ENCODE measurements around the gene CNST.
A peak's percentile ranks its signal among the peaks of the same experiment; 100 is the strongest.
"Not testable (repeated sequence)": the region's sequence is repeated elsewhere in the genome, so short reads cannot be mapped to it uniquely, and the experiment has no call there.

Gene CNST

DNA sequence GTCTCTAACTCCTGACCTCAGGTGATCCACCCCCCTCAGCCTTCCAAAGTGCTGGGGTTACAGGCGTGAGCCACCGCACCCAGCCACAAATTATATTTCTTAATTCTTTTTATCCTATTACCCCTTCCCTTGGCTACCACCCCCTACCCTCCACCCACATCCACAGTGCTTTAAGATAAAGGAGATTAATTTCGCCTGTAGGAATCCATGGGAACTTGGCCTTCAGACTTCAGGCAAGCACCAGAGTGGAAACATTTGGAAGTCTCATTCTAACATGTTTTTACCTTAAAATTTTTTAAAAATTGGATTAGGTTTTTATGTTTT lies 10.4 kb downstream of the CNST start:
- FAIRE-seq (no peak), DNase-seq (ENCODE audit: insufficient read length) (no peak)
- TF ChIP-seq POLR2A (IDR thresholded peaks at IDR 0.05; ENCODE audit: low read depth, low read length) (no peak), POLR2AphosphoS5 (IDR thresholded peaks at IDR 0.05; ENCODE audit: low read depth, low read length) (no peak), TAF1 (IDR thresholded peaks at IDR 0.05; ENCODE audit: borderline replicate concordance, low read depth, low read length) (no peak)

DNA sequence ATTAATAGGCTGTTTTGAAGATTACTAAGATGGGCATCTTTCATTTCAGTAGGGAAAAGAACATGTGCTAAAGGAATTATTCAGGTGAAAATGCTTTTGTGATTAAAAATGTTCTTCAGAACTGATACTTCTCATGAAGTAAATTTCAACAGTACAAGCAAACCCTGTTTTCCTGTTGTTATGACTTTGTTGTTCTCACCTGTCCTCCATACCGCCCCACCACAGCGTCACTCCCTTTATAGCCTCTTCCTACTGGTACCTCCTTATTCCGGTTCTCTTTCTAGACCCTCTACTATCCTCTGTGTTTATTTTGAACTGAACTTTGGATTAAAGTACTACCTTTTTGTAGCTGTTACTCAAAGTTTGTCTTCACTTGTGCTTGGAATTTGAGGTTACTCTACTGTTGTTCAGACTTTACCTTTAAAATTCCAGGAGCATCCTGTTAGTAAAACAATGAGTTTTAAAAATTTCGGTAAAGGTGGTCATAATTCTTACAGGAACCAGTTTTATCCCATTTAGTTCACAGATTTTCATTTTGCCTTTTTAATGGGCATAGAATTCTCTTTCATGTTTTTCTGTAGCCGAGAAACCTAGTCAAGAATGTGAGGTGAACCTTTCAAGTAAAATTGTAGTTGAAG lies 10.9 kb downstream of the CNST start:
- no peak for DNase-seq (ENCODE audit: insufficient read length)
- TF ChIP-seq POLR2A (IDR thresholded peaks at IDR 0.05; ENCODE audit: low read depth, low read length): no peak
- no peak for TF ChIP-seq POLR2AphosphoS5 (IDR thresholded peaks at IDR 0.05; ENCODE audit: low read depth, low read length)
- TF ChIP-seq TAF1 (IDR thresholded peaks at IDR 0.05; ENCODE audit: borderline replicate concordance, low read depth, low read length): no peak
- FAIRE-seq: peak; percentile 84

GRCh38 chr1:246577720-246578106 lies 11.5 kb downstream of the CNST start:
- DNase-seq (ENCODE audit: insufficient read length) (no peak), FAIRE-seq (no peak)
- TF ChIP-seq POLR2A (IDR thresholded peaks at IDR 0.05; ENCODE audit: low read depth, low read length): no peak
- TF ChIP-seq POLR2AphosphoS5 (IDR thresholded peaks at IDR 0.05; ENCODE audit: low read depth, low read length): no peak
- no peak for TF ChIP-seq TAF1 (IDR thresholded peaks at IDR 0.05; ENCODE audit: borderline replicate concordance, low read depth, low read length)

- FAIRE-seq (peak; percentile 46), DNase-seq (ENCODE audit: insufficient read length) (peak; percentile 19)
- TF ChIP-seq TAF1 (IDR thresholded peaks at IDR 0.05; ENCODE audit: borderline replicate concordance, low read depth, low read length) (no peak), POLR2A (IDR thresholded peaks at IDR 0.05; ENCODE audit: low read depth, low read length) (no peak), POLR2AphosphoS5 (IDR thresholded peaks at IDR 0.05; ENCODE audit: low read depth, low read length) (no peak)
Observed at GRCh38 chr1:246579818-246580217, 13.6 kb downstream of the CNST start.

GRCh38 chr1:246580497-246581370 lies 14.5 kb downstream of the CNST start:
- TF ChIP-seq POLR2A (IDR thresholded peaks at IDR 0.05; ENCODE audit: low read depth, low read length): no peak
- no peak for TF ChIP-seq TAF1 (IDR thresholded peaks at IDR 0.05; ENCODE audit: borderline replicate concordance, low read depth, low read length)
- no peak for TF ChIP-seq POLR2AphosphoS5 (IDR thresholded peaks at IDR 0.05; ENCODE audit: low read depth, low read length)
- no peak for FAIRE-seq

DNA sequence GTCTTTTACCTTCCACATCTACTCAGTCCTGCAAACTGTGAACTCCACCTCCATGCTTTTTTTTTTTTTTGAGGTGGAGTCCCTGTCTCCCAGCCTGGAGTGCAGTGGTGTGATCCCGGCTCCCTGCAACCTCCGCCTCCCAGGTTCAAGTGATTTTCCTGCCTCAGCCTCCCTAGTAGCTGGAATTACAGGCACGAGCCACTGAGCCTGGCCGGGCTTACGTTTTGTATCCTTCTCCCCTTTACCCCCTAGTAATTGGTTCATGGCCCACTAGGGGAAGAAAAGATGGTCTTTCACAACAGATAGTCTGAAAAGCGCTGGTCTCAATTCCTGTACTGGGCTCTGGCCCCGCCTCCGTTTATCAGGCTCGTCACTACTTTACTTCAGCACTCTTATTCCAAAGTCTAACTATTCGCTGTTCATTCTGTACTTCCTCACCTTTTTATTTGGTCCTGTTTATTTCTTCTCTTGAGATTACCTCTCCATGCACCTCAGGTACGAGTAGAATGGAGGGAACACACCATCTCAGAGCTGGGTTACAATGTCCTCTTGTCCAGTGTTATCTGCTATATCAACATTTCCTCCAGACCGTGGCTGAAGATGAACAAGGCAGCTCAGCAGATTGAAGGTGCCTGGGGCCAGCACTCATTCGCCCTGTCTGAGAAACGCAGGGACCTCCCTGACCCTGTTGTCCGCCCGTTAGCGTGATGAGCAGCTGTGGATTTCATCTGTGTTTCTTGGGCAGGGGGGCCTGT lies 16.2 kb downstream of the CNST start:
- no peak for FAIRE-seq
- no peak for DNase-seq (ENCODE audit: insufficient read length)
- TF ChIP-seq POLR2A (IDR thresholded peaks at IDR 0.05; ENCODE audit: low read depth, low read length) (no peak), POLR2AphosphoS5 (IDR thresholded peaks at IDR 0.05; ENCODE audit: low read depth, low read length) (no peak)

More at GRCh38 chr1:246580497-246581370, 14.5 kb downstream of the CNST start:
- no peak for DNase-seq (ENCODE audit: insufficient read length)

- DNase-seq (ENCODE audit: insufficient read length): no peak
Observed at GRCh38 chr1:246583056-246583440, 16.8 kb downstream of the CNST start.

DNA sequence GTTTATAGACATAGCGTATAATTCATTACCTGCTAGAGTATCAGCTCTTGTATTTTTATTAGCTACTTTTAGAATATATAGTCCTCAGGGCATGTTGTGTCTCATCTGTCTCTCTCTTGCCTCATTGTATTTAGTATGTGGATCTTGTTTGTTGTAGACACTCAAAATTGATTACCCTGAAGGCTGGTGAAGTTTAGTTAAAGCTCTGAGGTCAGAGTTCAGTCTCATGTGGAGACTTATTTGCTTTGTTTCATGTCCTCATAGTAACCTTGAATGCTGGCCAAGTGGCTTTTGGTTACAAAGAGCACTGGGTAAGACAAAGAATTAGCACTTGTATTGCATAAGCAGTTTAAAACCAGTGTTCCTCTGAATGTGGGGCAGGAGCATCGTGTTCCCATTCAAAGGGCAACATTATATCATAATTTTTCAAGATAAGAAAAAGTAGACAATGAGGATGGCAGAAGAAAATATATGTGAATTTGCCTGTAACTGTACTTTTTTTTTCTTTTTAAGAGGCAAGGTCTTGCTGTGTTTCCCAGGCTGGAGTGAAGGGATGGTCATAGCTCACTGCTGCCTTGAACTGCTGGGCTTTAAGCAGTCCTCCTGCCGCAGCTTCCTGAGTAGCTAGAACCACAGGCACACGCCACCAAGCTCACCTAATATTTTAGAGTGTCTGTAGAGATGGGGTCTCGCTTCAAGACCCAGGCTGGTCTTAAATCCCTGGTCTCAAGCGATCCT lies 17.4 kb downstream of the CNST start:
- FAIRE-seq (no peak), DNase-seq (ENCODE audit: insufficient read length) (no peak)
- TF ChIP-seq POLR2A (IDR thresholded peaks at IDR 0.05; ENCODE audit: low read depth, low read length) (no peak), POLR2AphosphoS5 (IDR thresholded peaks at IDR 0.05; ENCODE audit: low read depth, low read length) (no peak), TAF1 (IDR thresholded peaks at IDR 0.05; ENCODE audit: borderline replicate concordance, low read depth, low read length) (no peak)

More at GRCh38 chr1:246583056-246583440, 16.8 kb downstream of the CNST start:
- TF ChIP-seq TAF1 (IDR thresholded peaks at IDR 0.05; ENCODE audit: borderline replicate concordance, low read depth, low read length) (no peak), POLR2AphosphoS5 (IDR thresholded peaks at IDR 0.05; ENCODE audit: low read depth, low read length) (no peak), POLR2A (IDR thresholded peaks at IDR 0.05; ENCODE audit: low read depth, low read length) (no peak)
- FAIRE-seq: no peak

DNA sequence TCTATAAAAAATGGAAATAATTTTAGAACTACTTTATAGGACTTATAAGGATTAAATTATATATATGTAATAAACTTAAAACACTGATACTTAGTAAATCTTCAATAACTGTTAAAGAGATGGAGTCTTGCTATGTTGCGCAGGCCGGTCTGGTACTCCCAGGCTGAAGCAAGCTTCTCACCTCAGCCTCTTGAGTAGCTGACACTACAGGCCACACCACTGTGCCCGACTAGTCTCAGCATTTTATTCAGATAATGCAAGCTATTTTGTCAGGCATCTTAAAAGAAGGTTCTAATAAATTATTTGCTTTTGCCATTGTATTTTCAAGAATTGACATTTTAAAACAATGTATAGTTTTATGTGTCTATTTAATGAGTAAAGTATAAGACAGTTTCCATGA lies 20.8 kb downstream of the CNST start:
- FAIRE-seq (no peak), DNase-seq (ENCODE audit: insufficient read length) (no peak)
- TF ChIP-seq POLR2A (IDR thresholded peaks at IDR 0.05; ENCODE audit: low read depth, low read length) (no peak), POLR2AphosphoS5 (IDR thresholded peaks at IDR 0.05; ENCODE audit: low read depth, low read length) (no peak), TAF1 (IDR thresholded peaks at IDR 0.05; ENCODE audit: borderline replicate concordance, low read depth, low read length) (no peak)

GRCh38 chr1:246587606-246588005 lies 21.4 kb downstream of the CNST start:
- FAIRE-seq: no peak
- DNase-seq (ENCODE audit: insufficient read length): no peak
- TF ChIP-seq POLR2AphosphoS5 (IDR thresholded peaks at IDR 0.05; ENCODE audit: low read depth, low read length) (no peak), POLR2A (IDR thresholded peaks at IDR 0.05; ENCODE audit: low read depth, low read length) (no peak), TAF1 (IDR thresholded peaks at IDR 0.05; ENCODE audit: borderline replicate concordance, low read depth, low read length) (no peak)

DNA sequence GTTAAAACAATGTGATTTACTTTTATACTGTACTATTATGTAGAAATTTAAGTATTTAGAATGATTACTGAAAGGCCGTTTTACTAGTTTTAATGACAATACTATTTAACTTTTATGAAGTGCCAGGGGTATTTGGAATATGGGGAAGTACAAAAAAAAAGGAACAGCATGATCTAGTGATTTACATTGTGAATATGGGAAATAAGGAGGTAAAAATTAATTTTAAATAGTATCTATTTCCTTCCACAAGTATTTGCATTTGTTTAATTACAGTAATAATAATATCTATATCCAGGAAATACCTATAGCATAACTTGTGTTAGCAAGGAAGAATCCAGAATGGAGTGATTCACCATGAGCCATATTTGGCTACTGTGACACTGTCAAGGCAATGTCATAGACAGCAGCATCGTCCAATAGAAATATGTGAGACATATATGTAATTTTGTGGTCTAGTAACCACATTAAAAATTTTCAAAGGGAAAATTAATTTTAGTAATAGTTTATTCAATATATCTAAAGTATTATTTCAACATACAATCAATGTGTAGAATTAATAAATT lies 22.0 kb downstream of the CNST start:
- DNase-seq (ENCODE audit: insufficient read length) (no peak), FAIRE-seq (no peak)
- no peak for TF ChIP-seq POLR2AphosphoS5 (IDR thresholded peaks at IDR 0.05; ENCODE audit: low read depth, low read length)
- TF ChIP-seq TAF1 (IDR thresholded peaks at IDR 0.05; ENCODE audit: borderline replicate concordance, low read depth, low read length): no peak
- TF ChIP-seq POLR2A (IDR thresholded peaks at IDR 0.05; ENCODE audit: low read depth, low read length): no peak

GRCh38 chr1:246589919-246590318 lies 23.7 kb downstream of the CNST start:
- not testable (repeated sequence) for DNase-seq (ENCODE audit: insufficient read length); FAIRE-seq
